ENCODE results near the gene PER3. TPM values are rescaled to one million over a fixed set of nuclear protein-coding genes. Genes with fewer than 3 reads are reported as not detected.

The PER3 gene
- total and polyA plus RNA-seq, 4 donors: 4.4 to 49.0 (median 15.1) TPM

- Histone ChIP-seq H3K9me3 (ENCODE audit: control insufficient read depth, low read length) (no peaks in the 10 kb centered on the region), H3K4me3 (ENCODE audit: low read length in 2 of 2) (no peak overlapping the region), H3K27ac (ENCODE audit: low read depth in 1 of 2, low read length in 2 of 2) (no peak overlapping the region), H3K36me3 (ENCODE audit: control insufficient read depth in 1 of 2, insufficient read depth in 2 of 2, low read length in 1 of 2) (peaks cover 7 to 12% of the 10 kb centered on the region in 2 donors), H3K4me1 (ENCODE audit: control insufficient read depth in 1 of 2, insufficient read depth in 2 of 2, low read length in 2 of 2) (no peaks in the 10 kb centered on the region), H3K27me3 (ENCODE audit: control insufficient read depth in 1 of 2, insufficient read depth in 2 of 2, low read length in 1 of 2) (no peaks in the 10 kb centered on the region)
- WGBS, 2 donors: 8 to 13% methylated on average over 1 of the region's 1 CpG
- DNase-seq (no peak), ATAC-seq (ENCODE audit: low FRiP score) (no peak)
- intact Hi-C loops (cut with DNase I): loop anchor here (1.0 to 5.0 kb wide), 2 partner anchors 94 kb away; no protein-coding TSS in a partner anchor
Observed at GRCh38 chr1:7808253-7808844, 24.3 kb downstream of the PER3 start.

GRCh38 chr1:7809742-7810141 lies 25.7 kb downstream of the PER3 start:
- Histone ChIP-seq H3K27ac (ENCODE audit: low read depth in 1 of 2, low read length in 2 of 2) (no peak overlapping the region), H3K4me1 (ENCODE audit: control insufficient read depth in 1 of 2, insufficient read depth in 2 of 2, low read length in 2 of 2) (no peaks in the 10 kb centered on the region), H3K36me3 (ENCODE audit: control insufficient read depth in 1 of 2, insufficient read depth in 2 of 2, low read length in 1 of 2) (peaks cover 11% of the 10 kb centered on the region in 2 donors), H3K9me3 (ENCODE audit: control insufficient read depth, low read length) (no peaks in the 10 kb centered on the region), H3K27me3 (ENCODE audit: control insufficient read depth in 1 of 2, insufficient read depth in 2 of 2, low read length in 1 of 2) (no peaks in the 10 kb centered on the region), H3K4me3 (ENCODE audit: low read length in 2 of 2) (no peak overlapping the region)
- DNase-seq: no peak
- 92 to 93% methylated on average over 13 of the region's 13 CpGs for WGBS, 2 donors
- no peak for ATAC-seq (ENCODE audit: low FRiP score)
- intact Hi-C loops (cut with DNase I): loop anchor here in 1 of 2 donors (5.0 kb wide), 1 partner anchor 93 kb away; no protein-coding TSS in a partner anchor

GRCh38 chr1:7810395-7810794 lies 26.3 kb downstream of the PER3 start:
- Histone ChIP-seq H3K27me3 (ENCODE audit: control insufficient read depth in 1 of 2, insufficient read depth in 2 of 2, low read length in 1 of 2) (no peaks in the 10 kb centered on the region), H3K4me1 (ENCODE audit: control insufficient read depth in 1 of 2, insufficient read depth in 2 of 2, low read length in 2 of 2) (no peaks in the 10 kb centered on the region), H3K9me3 (ENCODE audit: control insufficient read depth, low read length) (no peaks in the 10 kb centered on the region), H3K4me3 (ENCODE audit: low read length in 2 of 2) (no peak overlapping the region), H3K36me3 (ENCODE audit: control insufficient read depth in 1 of 2, insufficient read depth in 2 of 2, low read length in 1 of 2) (peaks cover 11% of the 10 kb centered on the region in 2 donors), H3K27ac (ENCODE audit: low read depth in 1 of 2, low read length in 2 of 2) (no peak overlapping the region)
- ATAC-seq (ENCODE audit: low FRiP score) (no peak), DNase-seq (no peak)
- intact Hi-C loops (cut with DNase I): no loop called here
- WGBS, 2 donors: 83 to 87% methylated on average over 7 of the region's 7 CpGs

- no peak for DNase-seq
- intact Hi-C loops (cut with DNase I): no loop called here
- ATAC-seq (ENCODE audit: low FRiP score): no peak
- Histone ChIP-seq H3K27me3 (ENCODE audit: control insufficient read depth in 1 of 2, insufficient read depth in 2 of 2, low read length in 1 of 2) (no peaks in the 10 kb centered on the region), H3K27ac (ENCODE audit: low read depth in 1 of 2, low read length in 2 of 2) (no peak overlapping the region), H3K4me1 (ENCODE audit: control insufficient read depth in 1 of 2, insufficient read depth in 2 of 2, low read length in 2 of 2) (no peaks in the 10 kb centered on the region), H3K9me3 (ENCODE audit: control insufficient read depth, low read length) (no peaks in the 10 kb centered on the region), H3K36me3 (ENCODE audit: control insufficient read depth in 1 of 2, insufficient read depth in 2 of 2, low read length in 1 of 2) (peaks cover 9 to 11% of the 10 kb centered on the region in 2 donors), H3K4me3 (ENCODE audit: low read length in 2 of 2) (no peak overlapping the region)
- 93 to 95% methylated on average over 6 of the region's 6 CpGs for WGBS, 2 donors
Observed at GRCh38 chr1:7811476-7811875, 27.4 kb downstream of the PER3 start.

GRCh38 chr1:7813677-7814373 lies 29.7 kb downstream of the PER3 start:
- H3K27me3 ChIP-seq (ENCODE audit: control insufficient read depth in 1 of 2, insufficient read depth in 2 of 2, low read length in 1 of 2): no peaks in the 10 kb centered on the region
- H3K9me3 ChIP-seq (ENCODE audit: control insufficient read depth, low read length): no peaks in the 10 kb centered on the region
- ATAC-seq (ENCODE audit: low FRiP score) (no peak), DNase-seq (no peak)
- H3K4me3 ChIP-seq (ENCODE audit: low read length in 2 of 2): no peak overlapping the region
- no peaks in the 10 kb centered on the region for H3K4me1 ChIP-seq (ENCODE audit: control insufficient read depth in 1 of 2, insufficient read depth in 2 of 2, low read length in 2 of 2)
- 95 to 98% methylated on average over 3 of the region's 3 CpGs for WGBS, 2 donors
- no peak overlapping the region for H3K27ac ChIP-seq (ENCODE audit: low read depth in 1 of 2, low read length in 2 of 2)
- H3K36me3 ChIP-seq (ENCODE audit: control insufficient read depth in 1 of 2, insufficient read depth in 2 of 2, low read length in 1 of 2): peaks cover 11 to 14% of the 10 kb centered on the region in 2 donors
- intact Hi-C loops (cut with DNase I): no loop called here

- peaks cover 0 to 7% of the 10 kb centered on the region in 2 donors for H3K36me3 ChIP-seq (ENCODE audit: control insufficient read depth in 1 of 2, insufficient read depth in 2 of 2, low read length in 1 of 2)
- no peak for DNase-seq
- H3K4me3 ChIP-seq (ENCODE audit: low read length in 2 of 2): no peak overlapping the region
- no peak overlapping the region for H3K27ac ChIP-seq (ENCODE audit: low read depth in 1 of 2, low read length in 2 of 2)
- intact Hi-C loops (cut with DNase I): no loop called here
- no peaks in the 10 kb centered on the region for H3K9me3 ChIP-seq (ENCODE audit: control insufficient read depth, low read length)
- no peaks in the 10 kb centered on the region for H3K27me3 ChIP-seq (ENCODE audit: control insufficient read depth in 1 of 2, insufficient read depth in 2 of 2, low read length in 1 of 2)
- ATAC-seq (ENCODE audit: low FRiP score): no peak
- H3K4me1 ChIP-seq (ENCODE audit: control insufficient read depth in 1 of 2, insufficient read depth in 2 of 2, low read length in 2 of 2): no peaks in the 10 kb centered on the region
- WGBS, 2 donors: 68 to 80% methylated on average over 3 of the region's 3 CpGs
Observed at GRCh38 chr1:7821282-7821681, 37.2 kb downstream of the PER3 start.

- H3K27ac ChIP-seq (ENCODE audit: low read depth in 1 of 2, low read length in 2 of 2): no peak overlapping the region
- H3K9me3 ChIP-seq (ENCODE audit: control insufficient read depth, low read length): no peaks in the 10 kb centered on the region
- H3K4me3 ChIP-seq (ENCODE audit: low read length in 2 of 2): no peak overlapping the region
- 92 to 93% methylated on average over 8 of the region's 8 CpGs for WGBS, 2 donors
- ATAC-seq (ENCODE audit: low FRiP score) (no peak), DNase-seq (no peak)
- H3K4me1 ChIP-seq (ENCODE audit: control insufficient read depth in 1 of 2, insufficient read depth in 2 of 2, low read length in 2 of 2): peaks cover 0 to 2% of the 10 kb centered on the region in 2 donors
- H3K27me3 ChIP-seq (ENCODE audit: control insufficient read depth in 1 of 2, insufficient read depth in 2 of 2, low read length in 1 of 2): no peaks in the 10 kb centered on the region
- H3K36me3 ChIP-seq (ENCODE audit: control insufficient read depth in 1 of 2, insufficient read depth in 2 of 2, low read length in 1 of 2): peaks cover 3 to 5% of the 10 kb centered on the region in 2 donors
- intact Hi-C loops (cut with DNase I): no loop called here
Observed at GRCh38 chr1:7824701-7825100, 40.6 kb downstream of the PER3 start.

- Histone ChIP-seq H3K4me3 (ENCODE audit: low read length in 2 of 2) (no peak overlapping the region), H3K27me3 (ENCODE audit: control insufficient read depth in 1 of 2, insufficient read depth in 2 of 2, low read length in 1 of 2) (no peaks in the 10 kb centered on the region), H3K36me3 (ENCODE audit: control insufficient read depth in 1 of 2, insufficient read depth in 2 of 2, low read length in 1 of 2) (peaks cover 3 to 9% of the 10 kb centered on the region in 2 donors), H3K27ac (ENCODE audit: low read depth in 1 of 2, low read length in 2 of 2) (no peak overlapping the region), H3K9me3 (ENCODE audit: control insufficient read depth, low read length) (no peaks in the 10 kb centered on the region), H3K4me1 (ENCODE audit: control insufficient read depth in 1 of 2, insufficient read depth in 2 of 2, low read length in 2 of 2) (peaks cover 0 to 2% of the 10 kb centered on the region in 2 donors)
- intact Hi-C loops (cut with DNase I): no loop called here
- 85 to 87% methylated on average over 7 of the region's 7 CpGs for WGBS, 2 donors
- DNase-seq (no peak), ATAC-seq (ENCODE audit: low FRiP score) (no peak)
Observed at GRCh38 chr1:7826363-7826762, 42.3 kb downstream of the PER3 start.

All from aorta (tissue), 5 donors.